HEK293 (cell line): ENCODE results near the gene MCUR1.
"Not testable (repeated sequence)": the region's sequence is repeated elsewhere in the genome, so short reads cannot be mapped to it uniquely, and the experiment has no call there.

Experiments used
- CTCF ChIA-PET: fragments of 350-600 bp; formaldehyde crosslinking; extraction: SDS; loops from one replicate; lab custom pipeline; 2021; ENCODE audit warnings: antibody characterized with exemption; lab: Yijun Ruan, JAX
- POLR2A ChIA-PET: fragments of 300-600 bp; formaldehyde crosslinking; extraction: SDS; loops from one replicate; lab custom pipeline; 2020; ENCODE audit warnings: antibody characterized with exemption, inconsistent platforms; lab: Yijun Ruan, JAX
- H3K27ac ChIP-seq: fragments of 200-500 bp; sonication (Bioruptor generic); 2 replicates; pipeline ENCODE4 v1.5.1; 2014; ENCODE audit warnings: low read depth, low read length, control low read depth, inconsistent platforms; ENCODE audit errors: extremely low read depth
- H3K36me3 ChIP-seq, 2 experiments: fragments of 200-500 bp in 1 of 2; sonication (Bioruptor generic) in 1 of 2; 1 replicate in 1 of 2; 2 replicates in 1 of 2; pipeline ENCODE4 v1.5.1; 2014 to 2017; ENCODE audit warnings: inconsistent platforms in 2 of 2, low read length in 2 of 2; ENCODE audit not compliant: control insufficient read depth in 2 of 2, insufficient read depth in 1 of 2
- H3K4me1 ChIP-seq: fragments of 200-500 bp; sonication (Bioruptor generic); 2 replicates; pipeline ENCODE4 v1.5.1; 2014; ENCODE audit warnings: mild to moderate bottlenecking, low read length, inconsistent platforms; ENCODE audit not compliant: control insufficient read depth, insufficient read depth
- H3K4me3 ChIP-seq: 2 replicates; pipeline ENCODE4 v1.5.1; 2011; ENCODE audit warnings: low read depth, mild to moderate bottlenecking, control low read depth, low read length, moderate library complexity
- H3K9me3 ChIP-seq: fragments of 200-500 bp; sonication (Bioruptor generic); 2 replicates; pipeline ENCODE4 v1.5.1; 2014; ENCODE audit warnings: low read depth, low read length, inconsistent platforms; ENCODE audit not compliant: control insufficient read depth, insufficient read depth
- SCRT2 ChIP-seq: fragments of 450-650 bp; formaldehyde crosslinking; IDR thresholded peaks from 2 replicates; pipeline ENCODE4 v1.5.1; 2016; ENCODE audit warnings: missing biosample characterization, missing genetic modification characterization
- ZNF248 ChIP-seq: fragments of 450-650 bp; formaldehyde crosslinking; IDR thresholded peaks from 2 replicates; pipeline ENCODE4 v1.5.1; 2017; ENCODE audit warnings: missing biosample characterization, missing genetic modification characterization
- ZNF280D ChIP-seq: fragments of 450-650 bp; formaldehyde crosslinking; IDR thresholded peaks from 2 replicates; pipeline ENCODE4 v1.5.1; 2016; ENCODE audit warnings: missing biosample characterization, missing genetic modification characterization
- ZNF335 ChIP-seq: fragments of 450-650 bp; formaldehyde crosslinking; conservative IDR thresholded peaks from 2 replicates; pipeline ENCODE4 v1.5.1; 2016; ENCODE audit warnings: missing biosample characterization, missing genetic modification characterization
- ZNF561 ChIP-seq: fragments of 450-650 bp; IDR thresholded peaks from 2 replicates; pipeline ENCODE4 v1.5.1; 2018; ENCODE audit warnings: missing biosample characterization, missing genetic modification characterization, borderline replicate concordance
- ZNF571 ChIP-seq: fragments of 450-650 bp; formaldehyde crosslinking; IDR thresholded peaks from 2 replicates; pipeline ENCODE4 v1.5.0; 2017; ENCODE audit warnings: missing biosample characterization, missing genetic modification characterization
- ZNF692 ChIP-seq: fragments of 450-650 bp; formaldehyde crosslinking; IDR thresholded peaks from 2 replicates; pipeline ENCODE4 v1.5.1; 2016; ENCODE audit warnings: missing biosample characterization, missing genetic modification characterization
- ZNF785 ChIP-seq: fragments of 450-650 bp; formaldehyde crosslinking; IDR thresholded peaks from 2 replicates; pipeline ENCODE4 v1.5.1; 2016; ENCODE audit warnings: missing biosample characterization, missing genetic modification characterization
- ZNF837 ChIP-seq: fragments of 450-650 bp; formaldehyde crosslinking; IDR thresholded peaks from 2 replicates; pipeline ENCODE4 v1.5.1; 2016; ENCODE audit warnings: missing biosample characterization, missing genetic modification characterization
- ZSCAN4 ChIP-seq: fragments of 450-650 bp; formaldehyde crosslinking; IDR thresholded peaks from 2 replicates; pipeline ENCODE4 v1.5.1; 2017; ENCODE audit warnings: missing biosample characterization, missing genetic modification characterization

Gene MCUR1

GRCh38 chr6:13778028-13778427, 36.3 kb downstream of the MCUR1 start (continued):
- TF ChIP-seq ZNF571, result no peak
- TF ChIP-seq ZNF692 (tag by site-specific recombination), result no peak
- no peak for TF ChIP-seq ZNF561
- no peak for TF ChIP-seq ZNF837 (tag by site-specific recombination)
- no peak for TF ChIP-seq ZSCAN4 (tag by site-specific recombination)
- no peak for TF ChIP-seq ZNF335 (tag by site-specific recombination)
- TF ChIP-seq ZNF248, result no peak
- TF ChIP-seq ZNF280D (tag by site-specific recombination), result no peak

- POLR2A ChIA-PET, result no interaction called here
- CTCF ChIA-PET, result interaction anchor here (0.7 to 2.9 kb wide), 3 partner anchors 17 to 51 kb away, joined by 3 to 10 read pairs (median 7); no protein-coding TSS in a partner anchor
- H3K27ac ChIP-seq, result no peak overlapping the region
- no peak for TF ChIP-seq ZNF785 (tag by site-specific recombination)
- peak; percentile 63 for TF ChIP-seq SCRT2 (tag by site-specific recombination)
- TF ChIP-seq, all 188 proteins: peak for 1
- H3K4me3 ChIP-seq, result no peak overlapping the region
- no peaks in the 10 kb centered on the region for H3K9me3 ChIP-seq
- H3K4me1 ChIP-seq, result no peaks in the 10 kb centered on the region
- H3K36me3 ChIP-seq, result no peaks in the 10 kb centered on the region; a peak in 1 of 3 replicates
These were observed 37.8 kb downstream of the MCUR1 start for GRCh38 chr6:13776602-13777001.

- not testable (repeated sequence) for H3K27ac ChIP-seq, H3K4me3 ChIP-seq, H3K36me3 ChIP-seq, H3K4me1 ChIP-seq, H3K9me3 ChIP-seq
- ChIA-PET POLR2A (interaction anchor here (0.6 kb wide), 1 partner anchor 438 kb away, joined by 3 read pairs; no protein-coding TSS in a partner anchor), CTCF (interaction anchor here (0.7 kb wide), 1 partner anchor 10 kb away, joined by 3 read pairs; no protein-coding TSS in a partner anchor)
These were observed 38.9 kb downstream of the MCUR1 start for GRCh38 chr6:13775466-13775865.

- H3K9me3 ChIP-seq, H3K36me3 ChIP-seq, H3K27ac ChIP-seq, H3K4me1 ChIP-seq, POLR2A ChIA-PET, H3K4me3 ChIP-seq: not testable (repeated sequence)
- CTCF ChIA-PET, result interaction anchor here (2.9 kb wide), 1 partner anchor 23 kb away, joined by 9 read pairs; no protein-coding TSS in a partner anchor
These were observed 41.9 kb downstream of the MCUR1 start for GRCh38 chr6:13772358-13773030.
